GM12878 (cell line): ENCODE results near the gene DENND6B.

ENCODE experiments used
- CBX3 ChIP-seq: fragments of 200-600 bp; sonication (generic); IDR thresholded peaks from 2 replicates; pipeline ENCODE4 v1.6.1; 2016; ENCODE audit warnings: low read depth, borderline replicate concordance
- CBX5 ChIP-seq: sonication (generic); IDR thresholded peaks from 2 replicates; pipeline ENCODE4 v1.6.1; 2016; ENCODE audit warnings: low read depth, moderate library complexity, mild to moderate bottlenecking, inconsistent platforms
- CTCF ChIP-seq, 3 experiments: IDR thresholded peaks in 2 of 3; conservative IDR thresholded peaks in 1 of 3; 2 replicates each; pipeline ENCODE4 v1.5.1; 2011; ENCODE audit warnings: low read depth in 3 of 3, low read length in 3 of 3, mild to moderate bottlenecking in 3 of 3, control low read depth in 2 of 3, moderate library complexity in 2 of 3, inconsistent platforms in 1 of 3, mixed read lengths in 1 of 3; ENCODE audit not compliant: control insufficient read depth in 2 of 3, insufficient read depth in 1 of 3; ENCODE audit errors: extremely low read depth in 1 of 3
- ETV6 ChIP-seq, 2 experiments: fragments of 450-650 bp in 1 of 2; IDR thresholded peaks in 1 of 2; conservative IDR thresholded peaks in 1 of 2; 2 replicates each; pipeline ENCODE4 v1.6.1; 2014; ENCODE audit warnings: antibody characterized with exemption in 1 of 2, borderline replicate concordance in 1 of 2, low read depth in 1 of 2, mild to moderate bottlenecking in 1 of 2, moderate library complexity in 1 of 2
- FOS ChIP-seq: IDR thresholded peaks from 3 replicates; pipeline ENCODE4 v1.6.1; 2011; ENCODE audit warnings: borderline replicate concordance; ENCODE audit not compliant: insufficient read length; ENCODE audit errors: extremely low read depth
- MYC ChIP-seq: IDR thresholded peaks from 2 replicates; pipeline ENCODE4 v1.6.1; 2011; ENCODE audit warnings: mild to moderate bottlenecking, low read length, moderate library complexity, inconsistent platforms; ENCODE audit not compliant: insufficient read depth, insufficient replicate concordance, insufficient read length, severe bottlenecking
- POLR2A ChIP-seq: IDR thresholded peaks from 2 replicates; pipeline ENCODE4 v1.6.1; 2011; ENCODE audit warnings: low read depth, mild to moderate bottlenecking, low read length
- POLR2AphosphoS5 ChIP-seq: IDR thresholded peaks from 2 replicates; pipeline ENCODE4 v1.6.1; 2011; ENCODE audit warnings: mild to moderate bottlenecking, low read length, inconsistent platforms
- RCOR1 ChIP-seq: conservative IDR thresholded peaks from 2 replicates; pipeline ENCODE4 v1.6.1; 2012; ENCODE audit warnings: low read depth, low read length, improper control_type of control experiment
- SIN3A ChIP-seq: IDR thresholded peaks from 2 replicates; pipeline ENCODE4 v1.6.1; 2012; ENCODE audit warnings: low read depth, low read length, improper control_type of control experiment
- SIX5 ChIP-seq: IDR thresholded peaks from 2 replicates; pipeline ENCODE4 v1.6.1; 2011; ENCODE audit warnings: mild to moderate bottlenecking, low read depth, low read length, moderate library complexity; ENCODE audit not compliant: severe bottlenecking
- SREBF2 ChIP-seq: IDR thresholded peaks from 2 replicates; pipeline ENCODE4 v1.6.1; 2012; ENCODE audit warnings: mild to moderate bottlenecking, low read length
- USF2 ChIP-seq: IDR thresholded peaks from 2 replicates; pipeline ENCODE4 v1.6.1; 2011; ENCODE audit warnings: low read depth, low read length, improper control_type of control experiment, borderline replicate concordance
- ZBTB33 ChIP-seq: fragments of 450-650 bp; IDR thresholded peaks from 2 replicates; pipeline ENCODE4 v1.6.1; 2017; ENCODE audit warnings: mild to moderate bottlenecking

- TF ChIP-seq MYC, result no peak
- 0 out of 2 replicates have a peak, but pooled peaks have one; percentile 7 for TF ChIP-seq POLR2A
- TF ChIP-seq POLR2AphosphoS5, result no peak
- TF ChIP-seq SREBF2, result no peak
- no peak for TF ChIP-seq SIN3A
- TF ChIP-seq CBX3, result no peak
- no peak for TF ChIP-seq ZBTB33
- no peak for TF ChIP-seq USF2
- no peak for TF ChIP-seq CTCF (IDR thresholded peaks at IDR 0.05 in 2 of 3, conservative IDR thresholded peaks at IDR 0.05 in 1 of 3; ENCODE audit: control insufficient read depth in 2 of 3, extremely low read depth in 1 of 3, insufficient read depth in 1 of 3, low read depth in 3 of 3, low read length in 3 of 3)
- TF ChIP-seq ETV6 (conservative IDR thresholded peaks at IDR 0.05 in 1 of 2, IDR thresholded peaks at IDR 0.05 in 1 of 2; ENCODE audit: borderline replicate concordance in 1 of 2, low read depth in 1 of 2), result no peak
- no peak for TF ChIP-seq RCOR1
- no peak for TF ChIP-seq SIX5
- no peak for TF ChIP-seq FOS
- no peak for TF ChIP-seq CBX5
These were observed 17.7 kb downstream of the DENND6B start for GRCh38 chr22:50308986-50309600.
